WERI-Rb-1 (cell line): ENCODE measurements around the gene KLHL36.
"Not testable (repeated sequence)": the region's sequence is repeated elsewhere in the genome, so short reads cannot be mapped to it uniquely, and the experiment has no call there.

Experiments
- DNase-seq: peaks from one replicate; pipeline ENCODE4 v3.0.0-alpha.2; 2020
- H3K27ac ChIP-seq: fragments of 250-450 bp; sonication (Bioruptor Pico); 2 replicates; pipeline ENCODE4 v1.5.1; 2020; ENCODE audit warnings: mild to moderate bottlenecking, moderate library complexity
- H3K27me3 ChIP-seq: fragments of 250-450 bp; sonication (Bioruptor Pico); 2 replicates; pipeline ENCODE4 v1.5.1; 2021; ENCODE audit warnings: mild to moderate bottlenecking, low read depth, moderate library complexity; ENCODE audit not compliant: insufficient read depth, severe bottlenecking
- H3K36me3 ChIP-seq: fragments of 250-450 bp; sonication (Bioruptor Pico); 2 replicates; pipeline ENCODE4 v1.5.1; 2020; ENCODE audit warnings: mild to moderate bottlenecking, moderate library complexity
- H3K4me3 ChIP-seq: 2 replicates; pipeline ENCODE4 v1.5.1; 2011; ENCODE audit warnings: low read depth, mild to moderate bottlenecking, control low read depth, low read length
- H3K9me3 ChIP-seq: fragments of 250-450 bp; sonication (Bioruptor Pico); 2 replicates; pipeline ENCODE4 v1.5.1; 2021; ENCODE audit warnings: mild to moderate bottlenecking, moderate library complexity; ENCODE audit not compliant: severe bottlenecking
- TF ChIP-seq, protein P1 (sequence below): IDR thresholded peaks from 2 replicates; pipeline ENCODE4 v1.5.1; 2011; ENCODE audit warnings: low read depth, mild to moderate bottlenecking, control low read depth, inconsistent platforms, low read length

The KLHL36 gene

DNA sequence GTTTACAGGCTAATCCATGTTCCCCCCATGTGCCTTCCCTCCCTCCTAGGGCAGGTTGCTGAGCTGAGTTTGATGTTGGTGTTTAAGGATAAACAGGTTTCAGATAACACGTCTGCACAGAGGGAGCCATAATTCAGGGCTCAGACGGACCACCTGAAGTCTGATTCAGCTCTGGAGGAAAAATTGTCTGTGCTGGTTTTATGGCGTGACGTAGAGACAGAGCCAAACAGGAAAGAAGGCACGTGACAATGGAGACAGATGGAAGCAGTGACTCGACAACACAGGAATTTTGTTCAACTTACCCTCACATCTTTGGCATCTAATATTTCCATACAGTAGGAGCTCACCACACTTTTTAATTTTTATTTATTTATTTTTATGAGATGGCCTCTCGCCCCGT is 40.8 kb downstream of the KLHL36 start:
- DNase-seq: peak; percentile 11
- TF ChIP-seq, protein P1, sequence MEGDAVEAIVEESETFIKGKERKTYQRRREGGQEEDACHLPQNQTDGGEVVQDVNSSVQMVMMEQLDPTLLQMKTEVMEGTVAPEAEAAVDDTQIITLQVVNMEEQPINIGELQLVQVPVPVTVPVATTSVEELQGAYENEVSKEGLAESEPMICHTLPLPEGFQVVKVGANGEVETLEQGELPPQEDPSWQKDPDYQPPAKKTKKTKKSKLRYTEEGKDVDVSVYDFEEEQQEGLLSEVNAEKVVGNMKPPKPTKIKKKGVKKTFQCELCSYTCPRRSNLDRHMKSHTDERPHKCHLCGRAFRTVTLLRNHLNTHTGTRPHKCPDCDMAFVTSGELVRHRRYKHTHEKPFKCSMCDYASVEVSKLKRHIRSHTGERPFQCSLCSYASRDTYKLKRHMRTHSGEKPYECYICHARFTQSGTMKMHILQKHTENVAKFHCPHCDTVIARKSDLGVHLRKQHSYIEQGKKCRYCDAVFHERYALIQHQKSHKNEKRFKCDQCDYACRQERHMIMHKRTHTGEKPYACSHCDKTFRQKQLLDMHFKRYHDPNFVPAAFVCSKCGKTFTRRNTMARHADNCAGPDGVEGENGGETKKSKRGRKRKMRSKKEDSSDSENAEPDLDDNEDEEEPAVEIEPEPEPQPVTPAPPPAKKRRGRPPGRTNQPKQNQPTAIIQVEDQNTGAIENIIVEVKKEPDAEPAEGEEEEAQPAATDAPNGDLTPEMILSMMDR: no peak
- Histone ChIP-seq H3K27me3 (no peaks in the 10 kb centered on the region), H3K9me3 (no peaks in the 10 kb centered on the region), H3K36me3 (no peaks in the 10 kb centered on the region), H3K27ac (no peak overlapping the region), H3K4me3 (no peak overlapping the region)

DNA sequence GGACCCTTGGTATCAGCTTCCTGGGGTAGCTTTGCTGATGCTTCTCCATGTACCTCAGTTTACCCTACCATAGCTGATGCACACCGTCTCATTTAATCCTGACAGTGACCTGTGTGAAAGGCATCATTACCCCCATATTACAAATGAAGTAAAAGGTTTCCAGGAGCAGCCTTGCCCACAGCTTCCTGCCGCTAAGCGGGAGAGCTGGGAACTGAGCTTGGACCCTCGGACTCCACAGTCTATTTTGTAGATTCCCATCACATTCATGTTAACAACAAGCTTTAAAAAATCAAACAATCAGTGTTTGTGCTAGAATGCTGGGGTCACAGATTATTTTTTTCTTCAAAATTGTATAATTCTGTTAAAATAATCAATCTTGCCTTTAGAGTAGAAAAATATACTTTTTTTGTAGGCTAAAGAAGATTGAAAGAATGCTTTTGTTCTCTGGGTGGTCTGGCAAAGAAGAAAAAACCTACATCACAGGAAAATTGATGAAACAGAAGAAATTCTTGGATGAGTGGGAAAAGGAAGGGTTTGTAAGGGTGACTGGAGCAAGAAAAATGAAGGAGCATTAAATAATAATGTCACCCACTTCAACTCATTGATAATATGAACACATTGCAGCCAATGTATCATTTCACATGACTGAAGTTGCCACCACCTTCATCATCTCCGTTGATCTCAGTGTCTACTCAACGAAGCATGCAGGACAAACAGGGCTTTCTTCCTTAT is 41.9 kb downstream of the KLHL36 start:
- TF ChIP-seq, protein P1: no peak
- H3K36me3 ChIP-seq: no peaks in the 10 kb centered on the region
- H3K4me3 ChIP-seq: no peak overlapping the region
- no peak overlapping the region for H3K27ac ChIP-seq
- no peak for DNase-seq
- H3K9me3 ChIP-seq: no peaks in the 10 kb centered on the region
- no peaks in the 10 kb centered on the region for H3K27me3 ChIP-seq

DNA sequence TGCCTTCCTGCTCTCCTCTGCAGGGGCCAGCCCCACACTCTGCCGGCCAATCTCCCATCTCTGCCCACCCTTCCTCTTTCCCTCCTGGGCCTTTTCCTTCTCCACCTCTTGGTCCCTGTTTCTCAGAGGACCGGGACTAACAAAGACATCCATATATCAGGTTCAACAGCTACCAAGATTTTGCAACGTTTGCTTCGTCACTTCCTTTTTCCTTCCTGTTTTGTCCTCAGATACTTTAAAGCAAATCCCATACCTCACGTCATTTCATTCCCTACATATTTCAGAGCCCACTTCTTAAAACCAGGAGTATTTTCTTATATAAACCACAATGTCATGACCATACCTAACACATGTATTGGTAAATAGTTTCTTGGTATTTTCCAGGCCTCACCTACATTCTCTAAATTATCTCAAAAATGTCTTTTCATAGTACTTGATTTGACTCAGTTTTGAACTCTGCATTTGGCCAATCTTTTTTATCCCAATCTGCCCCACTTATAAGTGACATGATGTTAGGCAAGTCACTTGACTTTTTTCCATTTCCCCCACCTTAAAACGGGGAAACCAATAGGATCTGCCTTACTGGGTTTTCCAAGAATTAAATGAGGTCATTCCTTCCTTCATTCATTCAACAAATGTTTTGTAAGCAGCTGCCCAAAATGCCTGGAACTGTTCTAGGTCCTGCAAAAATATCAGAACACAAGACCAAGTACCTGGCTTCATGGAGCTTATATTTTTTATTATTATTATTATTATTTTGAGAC is 44.3 kb downstream of the KLHL36 start:
- H3K4me3 ChIP-seq: no peak overlapping the region
- TF ChIP-seq, protein P1: no peak

DNA sequence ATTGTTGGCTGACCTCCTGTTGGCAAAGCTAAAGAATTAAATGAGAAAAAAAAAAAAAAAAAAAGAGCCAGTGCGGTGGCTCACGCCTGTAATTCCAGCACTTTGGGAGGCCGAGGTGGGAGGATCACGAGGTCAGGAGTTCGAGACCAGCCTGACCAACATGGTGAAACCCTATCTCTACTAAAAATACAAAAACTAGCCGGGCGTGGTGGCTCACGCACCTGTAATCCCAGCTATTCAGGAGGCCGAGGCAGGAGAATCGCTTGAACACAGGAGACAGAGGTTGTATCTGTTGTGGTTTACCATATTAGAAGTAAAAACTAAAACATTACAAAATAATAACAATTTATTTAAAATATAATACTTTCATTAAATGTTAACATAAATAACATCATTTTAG is 45.6 kb downstream of the KLHL36 start:
- H3K4me3 ChIP-seq, H3K36me3 ChIP-seq: not testable (repeated sequence)

More for the DNA sequence above, 44.3 kb downstream of the KLHL36 start:
- Histone ChIP-seq H3K27ac (no peak overlapping the region), H3K9me3 (no peaks in the 10 kb centered on the region), H3K36me3 (no peaks in the 10 kb centered on the region), H3K27me3 (no peaks in the 10 kb centered on the region)
- DNase-seq: no peak

DNA sequence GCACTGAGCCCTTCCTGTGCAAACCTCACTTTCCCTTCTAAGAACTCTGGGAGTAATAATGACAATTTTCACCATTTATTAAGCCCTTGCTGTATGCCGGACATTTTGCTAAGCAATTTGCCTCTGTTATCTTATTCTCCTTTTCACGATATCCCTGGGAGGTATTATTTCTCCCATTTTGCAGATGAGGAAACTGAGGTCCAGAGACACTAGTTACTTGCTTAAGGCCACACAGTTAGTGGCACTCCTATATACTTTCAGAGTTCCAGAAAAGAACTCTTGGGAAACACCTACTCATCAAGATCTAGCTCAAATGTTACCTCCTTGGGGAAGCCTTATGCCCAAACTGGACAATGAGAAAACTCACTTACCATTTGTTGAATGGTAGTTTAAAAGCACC is 46.7 kb downstream of the KLHL36 start:
- no peak for DNase-seq
- no peak overlapping the region for H3K4me3 ChIP-seq
- no peaks in the 10 kb centered on the region for H3K27me3 ChIP-seq
- no peaks in the 10 kb centered on the region for H3K9me3 ChIP-seq
- H3K27ac ChIP-seq: no peak overlapping the region
- TF ChIP-seq, protein P1: no peak
- no peaks in the 10 kb centered on the region for H3K36me3 ChIP-seq

More for the DNA sequence above, 45.6 kb downstream of the KLHL36 start:
- not testable (repeated sequence) for H3K9me3 ChIP-seq, H3K27me3 ChIP-seq, H3K27ac ChIP-seq, DNase-seq

DNA sequence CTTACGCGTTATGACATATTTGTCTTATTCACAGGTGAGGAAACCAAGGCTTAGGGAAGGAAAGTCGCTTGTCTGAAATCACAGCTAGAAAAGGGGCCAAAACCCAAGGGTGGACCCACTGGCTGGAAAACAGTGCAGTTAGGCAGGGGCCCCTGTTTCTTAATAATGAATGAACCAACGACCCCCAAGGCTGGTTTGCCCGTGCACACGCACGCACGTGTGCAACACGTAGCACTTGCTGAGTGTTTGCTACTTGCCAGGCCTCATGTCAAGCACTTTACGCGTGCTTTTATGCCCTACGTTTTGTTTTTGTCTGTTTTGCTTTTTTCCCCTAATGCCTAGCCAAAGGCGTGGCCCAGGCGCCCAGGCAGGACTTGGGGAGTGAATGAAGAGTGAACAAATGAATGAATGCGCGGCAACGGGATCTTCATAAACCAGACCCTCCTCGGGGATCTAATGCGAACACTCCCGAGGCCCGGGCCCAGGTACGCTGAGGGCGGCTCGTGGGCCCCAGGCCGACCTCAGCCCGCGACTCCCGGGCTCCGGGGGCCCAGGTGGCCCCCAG is 50.9 kb downstream of the KLHL36 start:
- Histone ChIP-seq H3K27ac (peak overlapping the region; percentile 82), H3K27me3 (no peaks in the 10 kb centered on the region), H3K9me3 (no peaks in the 10 kb centered on the region), H3K4me3 (peak overlapping the region; percentile 50), H3K36me3 (no peaks in the 10 kb centered on the region)
- DNase-seq: no peak
- TF ChIP-seq, protein P1: no peak
